22Rv1 (cell line): Measurements from ENCODE around the gene TMEM183A.
"Not testable (repeated sequence)": the region's sequence is repeated elsewhere in the genome, so short reads cannot be mapped to it uniquely, and the experiment has no call there.

Experiments
- H3K27ac ChIP-seq: fragments of 450-650 bp; 2 replicates; pipeline ENCODE4 v1.5.1; 2017
- ZFX ChIP-seq: fragments of 450-650 bp; IDR thresholded peaks from 2 replicates; pipeline ENCODE4 v1.6.1; 2017; ENCODE audit warnings: antibody characterized with exemption, borderline replicate concordance
- TF ChIP-seq, protein P1 (sequence below): fragments of 450-650 bp; IDR thresholded peaks from 2 replicates; pipeline ENCODE4 v1.5.1; 2017; ENCODE audit warnings: mild to moderate bottlenecking

Gene TMEM183A

DNA sequence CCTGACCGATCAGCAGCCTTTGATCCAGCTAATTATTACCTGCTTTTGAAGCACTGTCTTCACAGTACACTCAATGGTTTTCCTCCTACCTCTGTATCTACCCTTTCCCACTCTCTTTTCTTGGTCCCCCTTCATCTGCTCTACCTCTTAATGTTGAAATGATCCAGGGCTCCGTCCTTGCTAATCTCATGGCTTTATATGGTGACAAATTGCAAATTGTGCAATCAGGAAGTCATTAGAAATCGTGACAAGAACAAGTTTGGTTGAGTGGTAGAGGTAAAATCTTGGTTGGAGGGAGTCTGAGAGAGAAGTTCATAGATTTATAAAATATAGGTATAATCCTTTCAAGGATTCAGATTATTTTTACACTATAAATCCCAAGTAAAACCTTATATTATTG, 30.5 kb upstream of the TMEM183A start:
- no peak overlapping the region for H3K27ac ChIP-seq
- TF ChIP-seq, protein P1, sequence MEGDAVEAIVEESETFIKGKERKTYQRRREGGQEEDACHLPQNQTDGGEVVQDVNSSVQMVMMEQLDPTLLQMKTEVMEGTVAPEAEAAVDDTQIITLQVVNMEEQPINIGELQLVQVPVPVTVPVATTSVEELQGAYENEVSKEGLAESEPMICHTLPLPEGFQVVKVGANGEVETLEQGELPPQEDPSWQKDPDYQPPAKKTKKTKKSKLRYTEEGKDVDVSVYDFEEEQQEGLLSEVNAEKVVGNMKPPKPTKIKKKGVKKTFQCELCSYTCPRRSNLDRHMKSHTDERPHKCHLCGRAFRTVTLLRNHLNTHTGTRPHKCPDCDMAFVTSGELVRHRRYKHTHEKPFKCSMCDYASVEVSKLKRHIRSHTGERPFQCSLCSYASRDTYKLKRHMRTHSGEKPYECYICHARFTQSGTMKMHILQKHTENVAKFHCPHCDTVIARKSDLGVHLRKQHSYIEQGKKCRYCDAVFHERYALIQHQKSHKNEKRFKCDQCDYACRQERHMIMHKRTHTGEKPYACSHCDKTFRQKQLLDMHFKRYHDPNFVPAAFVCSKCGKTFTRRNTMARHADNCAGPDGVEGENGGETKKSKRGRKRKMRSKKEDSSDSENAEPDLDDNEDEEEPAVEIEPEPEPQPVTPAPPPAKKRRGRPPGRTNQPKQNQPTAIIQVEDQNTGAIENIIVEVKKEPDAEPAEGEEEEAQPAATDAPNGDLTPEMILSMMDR = no peak
- no peak for TF ChIP-seq ZFX

GRCh38 chr1:202979459-202979858, 27.7 kb upstream of the TMEM183A start:
- no peak overlapping the region for H3K27ac ChIP-seq
- TF ChIP-seq ZFX = no peak
- TF ChIP-seq, protein P1 = no peak

- TF ChIP-seq, protein P1 = no peak
- TF ChIP-seq ZFX = no peak
- no peak overlapping the region for H3K27ac ChIP-seq
These were observed 25.2 kb upstream of the TMEM183A start for GRCh38 chr1:202981939-202982338.

DNA sequence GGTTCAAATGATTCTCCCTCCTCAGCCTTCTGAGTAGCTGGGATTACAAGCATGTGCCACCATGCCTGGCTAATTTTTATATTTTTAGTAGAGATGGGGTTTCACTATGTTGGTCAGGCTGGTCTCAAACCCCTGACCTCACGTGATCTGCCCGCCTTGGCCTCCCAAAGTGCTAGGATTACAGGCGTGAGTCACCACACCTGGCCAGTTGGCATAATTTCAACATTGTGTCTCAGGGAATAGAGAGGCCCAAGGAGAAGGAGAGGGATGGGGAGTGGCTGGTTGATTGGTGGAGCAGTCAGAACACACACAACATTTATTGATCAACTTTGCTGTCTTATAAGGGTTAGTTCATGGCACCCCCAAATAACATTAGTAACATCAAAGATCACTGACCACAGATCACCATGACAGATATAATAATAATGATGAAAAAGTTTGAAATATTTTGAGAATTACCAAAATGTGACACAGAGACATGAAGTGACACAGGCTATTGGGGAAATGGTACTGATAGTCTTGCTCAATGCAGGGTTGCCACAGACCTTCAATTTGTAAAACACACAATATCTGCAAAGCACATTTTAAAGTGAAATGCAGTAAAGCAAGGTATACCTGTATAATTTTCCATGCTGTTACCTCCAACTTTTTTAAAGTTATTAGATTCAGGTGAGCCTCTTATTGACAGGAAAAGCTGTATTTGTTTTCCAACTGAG, 24.3 kb upstream of the TMEM183A start:
- TF ChIP-seq, protein P1 = no peak
- TF ChIP-seq ZFX = no peak

GRCh38 chr1:202986120-202986519, 21.1 kb upstream of the TMEM183A start:
- H3K27ac ChIP-seq = not testable (repeated sequence)

More for the DNA sequence above, 24.3 kb upstream of the TMEM183A start:
- H3K27ac ChIP-seq = no peak overlapping the region

DNA sequence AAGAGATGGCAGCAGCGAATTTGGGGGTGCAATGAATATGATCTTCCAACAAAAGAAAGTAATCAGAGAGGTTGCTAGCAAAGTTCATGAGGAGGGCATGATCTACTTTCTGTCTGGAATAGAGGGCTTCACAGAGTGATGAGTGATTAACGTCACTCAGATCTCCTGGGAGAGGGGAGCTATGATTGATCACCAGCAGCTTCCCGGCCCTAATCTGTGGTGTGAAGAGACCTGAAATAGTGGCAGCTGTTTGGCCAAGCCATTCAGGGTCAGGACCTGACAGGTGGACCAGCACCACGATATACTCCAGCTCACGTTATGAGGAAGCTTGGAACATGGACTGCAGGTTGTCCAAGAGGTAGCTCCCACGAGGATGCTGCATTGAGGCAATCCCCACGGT, 19.9 kb upstream of the TMEM183A start:
- no peak overlapping the region for H3K27ac ChIP-seq
- TF ChIP-seq ZFX = no peak
- TF ChIP-seq, protein P1 = no peak

DNA sequence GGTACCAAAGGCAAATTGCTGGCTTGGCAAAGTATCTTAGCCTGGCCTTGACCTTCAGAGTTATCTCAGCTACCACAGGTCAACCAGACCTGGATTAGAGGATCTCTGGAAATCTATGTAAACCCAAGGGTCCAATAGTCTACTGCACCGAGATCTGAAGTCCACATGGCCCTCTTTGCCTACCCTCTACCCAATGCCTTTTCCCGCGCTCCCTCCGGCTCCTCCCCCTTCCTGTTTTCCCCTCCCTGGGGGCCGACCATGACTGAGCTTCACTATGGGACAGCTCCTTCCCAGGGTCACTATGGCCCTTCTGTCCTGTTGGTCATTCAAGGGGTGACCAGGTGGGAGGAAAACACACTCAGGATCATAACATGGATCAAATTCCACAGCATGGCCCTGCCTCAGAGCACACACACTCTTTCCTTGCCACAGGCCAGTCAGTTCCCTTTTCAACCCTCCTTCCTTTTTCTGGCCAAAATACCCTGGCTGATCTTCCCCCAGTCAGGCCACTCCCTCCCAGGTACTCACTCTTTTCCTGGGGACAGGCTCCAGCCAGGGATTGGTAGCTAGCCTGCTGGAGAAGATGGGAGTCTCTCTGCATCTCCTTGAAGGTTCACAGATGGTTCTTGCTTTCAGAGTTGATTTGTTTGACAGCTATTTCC, 19.1 kb upstream of the TMEM183A start:
- no peak for TF ChIP-seq ZFX
- TF ChIP-seq, protein P1 = no peak
- H3K27ac ChIP-seq = no peak overlapping the region
